ENCODE results near the gene FBXO34.

The FBXO34 gene

GRCh38 chr14:55383541-55384140, 112.4 kb downstream of the FBXO34 start:
- DNase-seq = no peak

GRCh38 chr14:55384536-55384935, 113.3 kb downstream of the FBXO34 start:
- no peak for DNase-seq

GRCh38 chr14:55386037-55386808, 115.0 kb downstream of the FBXO34 start:
- no peak for DNase-seq

- no peak for DNase-seq
Observed at GRCh38 chr14:55387121-55387520, 115.9 kb downstream of the FBXO34 start.

- DNase-seq = no peak
Observed at GRCh38 chr14:55388160-55388559, 116.9 kb downstream of the FBXO34 start.

GRCh38 chr14:55389330-55389729, 118.1 kb downstream of the FBXO34 start:
- DNase-seq = no peak

GRCh38 chr14:55398679-55399078, 127.5 kb downstream of the FBXO34 start:
- DNase-seq = no peak

- no peak for DNase-seq
Observed at GRCh38 chr14:55399183-55399582, 128.0 kb downstream of the FBXO34 start.

- DNase-seq = no peak
Observed at GRCh38 chr14:55399852-55400251, 128.6 kb downstream of the FBXO34 start.

GRCh38 chr14:55401751-55402150, 130.5 kb downstream of the FBXO34 start:
- no peak for DNase-seq
